A549 (cell line): Measurements from ENCODE around the gene DSCAML1. TPM values are rescaled to one million over a fixed set of nuclear protein-coding genes. Genes with fewer than 3 reads are reported as not detected.

Experiments
- ATAC-seq, 2 experiments: fragments of 200-7000 bp in 1 of 2; fragments of >200 bp in 1 of 2; cut with Nextera tagmentation in 1 of 2; cut with Tn5 transposase in 1 of 2; 3 replicates each; pipeline versions ENCODE4 v1.8.0 to v1.9.1; 2018 to 2020; ENCODE audit warnings: mild to moderate bottlenecking in 1 of 2, moderate library complexity in 1 of 2
- CTCF ChIA-PET: fragments of 300-600 bp; sonication (Branson Sonifier 250); formaldehyde crosslinking; extraction: SDS; loops from one replicate; lab custom pipeline; 2021; ENCODE audit warnings: antibody characterized with exemption, inconsistent platforms; lab: Yijun Ruan, JAX
- POLR2A ChIA-PET: fragments of 350-600 bp; formaldehyde crosslinking; extraction: SDS; loops from one replicate; lab custom pipeline; 2021; ENCODE audit warnings: antibody characterized with exemption, inconsistent platforms; lab: Yijun Ruan, JAX
- DNase-seq, 2 experiments: peaks; one replicate each; pipeline versions ENCODE4 v3.0.0 to v3.0.0-alpha.2; 2011 to 2016; ENCODE audit warnings: low read depth in 1 of 2, low spot score in 1 of 2
- FAIRE-seq: peaks from 2 replicates; lab custom pipeline; 2011; peaks lifted over from hg19 to GRCh38; lab: Jason Lieb, UNC
- H3K27ac ChIP-seq, 2 experiments: fragments of >200 bp; sonication (Bioruptor Twin); formaldehyde crosslinking; 3 replicates each; pipeline ENCODE4 v1.5.1; 2016 to 2017
- H3K4me1 ChIP-seq: fragments of >200 bp; sonication (Bioruptor Twin); formaldehyde crosslinking; 3 replicates; pipeline ENCODE4 v1.6.1; 2016
- H3K4me2 ChIP-seq: fragments of >200 bp; sonication (Bioruptor Twin); formaldehyde crosslinking; 3 replicates; pipeline ENCODE4 v1.6.1; 2016
- H3K4me3 ChIP-seq: fragments of >200 bp; sonication (Bioruptor Twin); formaldehyde crosslinking; 3 replicates; pipeline ENCODE4 v1.5.1; 2016
- H3K9me3 ChIP-seq: fragments of >200 bp; sonication (Bioruptor Twin); formaldehyde crosslinking; 3 replicates; pipeline ENCODE4 v1.6.1; 2016
- BHLHE40 ChIP-seq: IDR thresholded peaks from 2 replicates; pipeline ENCODE4 v1.6.1; 2012; ENCODE audit warnings: low read depth, low read length, inconsistent platforms
- CBX8 ChIP-seq: fragments of 200-600 bp; sonication (generic); IDR thresholded peaks from 2 replicates; pipeline ENCODE4 v1.6.1; 2016
- CEBPB ChIP-seq, 2 experiments: fragments of >200 bp in 1 of 2; sonication (Bioruptor Twin) in 1 of 2; formaldehyde crosslinking in 1 of 2; IDR thresholded peaks; 2 replicates each; pipeline ENCODE4 v1.6.1; 2012 to 2016
- CHD4 ChIP-seq: fragments of 200-600 bp; sonication (generic); IDR thresholded peaks from 2 replicates; pipeline ENCODE4 v1.6.1; 2016; ENCODE audit warnings: antibody characterized with exemption, mild to moderate bottlenecking, borderline replicate concordance
- EHMT2 ChIP-seq: fragments of 200-600 bp; sonication (generic); IDR thresholded peaks from 2 replicates; pipeline ENCODE4 v1.6.1; 2016; ENCODE audit warnings: antibody characterized with exemption, low read depth, mild to moderate bottlenecking, moderate library complexity
- EP300 ChIP-seq, 2 experiments: fragments of >200 bp; sonication (Bioruptor Twin); formaldehyde crosslinking; IDR thresholded peaks; 2 replicates in 1 of 2; 3 replicates in 1 of 2; pipeline ENCODE4 v1.6.1; 2016 to 2017
- ESRRA ChIP-seq: fragments of 150-350 bp; IDR thresholded peaks from 2 replicates; pipeline ENCODE4 v1.6.1; 2014; ENCODE audit warnings: mild to moderate bottlenecking, low read length, borderline replicate concordance
- FOSL2 ChIP-seq, 2 experiments: fragments of 450-650 bp in 1 of 2; fragments of >200 bp in 1 of 2; sonication (Bioruptor Twin) in 1 of 2; formaldehyde crosslinking; IDR thresholded peaks; 2 replicates each; pipeline versions ENCODE4 v1.5.0 to v1.6.1; 2016 to 2020; ENCODE audit warnings: mild to moderate bottlenecking in 1 of 2, moderate library complexity in 1 of 2
- HOXB13 ChIP-seq: fragments of 250-450 bp; sonication (Bioruptor Pico); IDR thresholded peaks from 2 replicates; pipeline ENCODE4 v1.5.0; 2020; ENCODE audit warnings: low read depth, mild to moderate bottlenecking, moderate library complexity
- MAZ ChIP-seq: fragments of 150-350 bp; IDR thresholded peaks from 2 replicates; pipeline ENCODE4 v1.6.1; 2014; ENCODE audit warnings: antibody characterized with exemption, low read depth, low read length, borderline replicate concordance
- MYC ChIP-seq: IDR thresholded peaks from 2 replicates; pipeline ENCODE4 v1.6.1; 2012; ENCODE audit warnings: mild to moderate bottlenecking, inconsistent platforms, low read length, improper control_type of control experiment, borderline replicate concordance
- POLR2AphosphoS2 ChIP-seq: conservative IDR thresholded peaks from 2 replicates; pipeline ENCODE4 v1.6.1; 2012; ENCODE audit warnings: low read length, improper control_type of control experiment, inconsistent platforms
- RAD21 ChIP-seq, 2 experiments: fragments of >200 bp in 1 of 2; sonication (Bioruptor Twin) in 1 of 2; formaldehyde crosslinking in 1 of 2; IDR thresholded peaks in 1 of 2; conservative IDR thresholded peaks in 1 of 2; 2 replicates in 1 of 2; 3 replicates in 1 of 2; pipeline ENCODE4 v1.6.1; 2012 to 2018; ENCODE audit warnings: inconsistent platforms in 1 of 2
- TP53 ChIP-seq: fragments of 250-450 bp; sonication (Bioruptor Pico); IDR thresholded peaks from 2 replicates; pipeline ENCODE4 v1.5.0; 2021; ENCODE audit warnings: mild to moderate bottlenecking, moderate library complexity
- ZFP36 ChIP-seq: fragments of 450-650 bp; IDR thresholded peaks from 2 replicates; pipeline ENCODE4 v1.6.1; 2014; ENCODE audit warnings: borderline replicate concordance; ENCODE audit not compliant: partially characterized antibody
- WGBS: methylation state at CpG from one replicate; pipeline ENCODE4 v1.1.6; 2017; ENCODE audit errors: missing lambda C conversion rate; 5-methylcytosine and 5-hydroxymethylcytosine counted together
- polyA plus RNA-seq, 4 experiments: library from polyadenylated mRNA; depleted of rRNA in 3 of 4; stranded (reverse); fragments of >200 nt; fragmentation: RNase III in 1 of 4; extraction: RNeasy Plus Mini Kit Qiagen cat#74134 plus additional on column Dnase treatment in 1 of 4; gene quantifications; 2 replicates in 3 of 4; 3 replicates in 1 of 4; pipeline ENCODE4 v1.2.3, GENCODE V29; 2011 to 2017
- TF ChIP-seq, protein P1 (sequence below): fragments of >200 bp; sonication (Bioruptor Twin); formaldehyde crosslinking; IDR thresholded peaks from 3 replicates; pipeline ENCODE4 v1.5.1; 2016
- TF ChIP-seq, protein P2 (sequence below): fragments of 150-350 bp; IDR thresholded peaks from 2 replicates; pipeline ENCODE4 v1.6.1; 2014; ENCODE audit warnings: low read depth, mild to moderate bottlenecking, low read length
- TF ChIP-seq, protein P3 (sequence below): fragments of 200-600 bp; sonication (generic); IDR thresholded peaks from 2 replicates; pipeline ENCODE4 v1.6.1; 2016; ENCODE audit warnings: antibody characterized with exemption, mild to moderate bottlenecking, moderate library complexity

DSCAML1 gene
- polyA plus RNA-seq, 2 of the 4 experiments (the other 2 are of a cell fraction), result 0.12 to 0.31 TPM

DNA sequence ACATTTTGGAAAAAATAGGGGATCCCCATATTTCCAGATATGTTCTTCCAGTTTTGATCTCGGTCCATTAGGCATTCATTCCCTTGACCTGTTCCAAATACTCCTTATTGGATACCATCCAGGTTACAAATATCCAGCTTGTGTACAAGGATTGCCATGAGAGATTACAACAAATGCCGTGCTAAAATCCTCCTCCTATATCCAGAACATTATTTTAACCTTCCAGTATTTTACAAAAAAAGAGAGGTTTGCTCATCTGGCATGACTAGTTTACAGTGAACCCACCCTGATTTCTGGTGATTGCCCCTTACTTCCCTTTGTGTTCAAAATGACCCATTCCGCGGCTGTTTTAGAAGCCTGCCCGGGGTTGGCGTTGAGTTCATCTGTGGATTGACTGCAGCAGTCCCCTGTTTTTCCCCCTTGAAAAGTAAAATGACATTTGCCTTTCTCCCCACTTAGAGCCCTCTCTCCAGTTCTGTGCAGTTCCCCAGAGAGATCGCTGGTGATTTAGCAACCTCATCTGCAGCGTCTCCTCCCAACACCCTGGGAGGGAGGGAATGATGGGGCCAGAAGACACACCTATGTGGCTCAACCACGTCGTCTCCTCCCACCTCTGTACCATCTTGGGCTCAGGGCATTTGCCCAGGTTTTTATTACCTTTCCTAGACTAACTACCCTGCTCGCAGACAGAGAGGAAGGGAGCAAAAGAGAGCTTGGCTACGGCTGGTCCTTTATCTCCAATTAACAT is 73.6 kb downstream of the DSCAML1 start (continued):
- TF ChIP-seq TP53 (CRISPR knock-in tag), result no peak
- no peak for TF ChIP-seq HOXB13 (CRISPR knock-in tag)
- TF ChIP-seq POLR2AphosphoS2, result no peak
- TF ChIP-seq BHLHE40, result no peak
- TF ChIP-seq, protein P1, sequence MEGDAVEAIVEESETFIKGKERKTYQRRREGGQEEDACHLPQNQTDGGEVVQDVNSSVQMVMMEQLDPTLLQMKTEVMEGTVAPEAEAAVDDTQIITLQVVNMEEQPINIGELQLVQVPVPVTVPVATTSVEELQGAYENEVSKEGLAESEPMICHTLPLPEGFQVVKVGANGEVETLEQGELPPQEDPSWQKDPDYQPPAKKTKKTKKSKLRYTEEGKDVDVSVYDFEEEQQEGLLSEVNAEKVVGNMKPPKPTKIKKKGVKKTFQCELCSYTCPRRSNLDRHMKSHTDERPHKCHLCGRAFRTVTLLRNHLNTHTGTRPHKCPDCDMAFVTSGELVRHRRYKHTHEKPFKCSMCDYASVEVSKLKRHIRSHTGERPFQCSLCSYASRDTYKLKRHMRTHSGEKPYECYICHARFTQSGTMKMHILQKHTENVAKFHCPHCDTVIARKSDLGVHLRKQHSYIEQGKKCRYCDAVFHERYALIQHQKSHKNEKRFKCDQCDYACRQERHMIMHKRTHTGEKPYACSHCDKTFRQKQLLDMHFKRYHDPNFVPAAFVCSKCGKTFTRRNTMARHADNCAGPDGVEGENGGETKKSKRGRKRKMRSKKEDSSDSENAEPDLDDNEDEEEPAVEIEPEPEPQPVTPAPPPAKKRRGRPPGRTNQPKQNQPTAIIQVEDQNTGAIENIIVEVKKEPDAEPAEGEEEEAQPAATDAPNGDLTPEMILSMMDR, result no peak
- TF ChIP-seq ESRRA, result no peak

DNA sequence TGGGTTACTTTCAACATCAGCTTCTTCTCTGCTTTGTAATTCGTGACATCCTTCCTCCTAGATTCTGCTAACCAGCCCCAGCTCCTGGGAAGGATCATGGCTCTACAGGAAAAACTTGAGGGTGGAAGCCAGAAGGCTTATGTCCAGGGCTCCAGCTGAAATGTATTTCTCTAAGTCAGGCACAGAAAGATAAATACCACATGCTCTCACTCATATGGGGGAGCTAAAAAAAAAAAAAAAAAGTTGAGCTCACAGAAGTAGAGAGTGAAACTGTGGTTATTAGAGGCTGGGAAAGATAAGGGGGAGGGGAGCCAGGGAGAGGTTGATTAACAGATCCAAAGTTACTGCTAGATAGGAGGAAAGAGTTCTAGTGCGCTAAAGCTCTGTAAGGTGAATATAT is 74.9 kb downstream of the DSCAML1 start:
- no peak overlapping the region for H3K4me3 ChIP-seq
- FAIRE-seq, result no peak
- no peak overlapping the region for H3K4me2 ChIP-seq
- no peak for DNase-seq
- H3K9me3 ChIP-seq, result no peaks in the 10 kb centered on the region
- H3K27ac ChIP-seq, result no peak overlapping the region
- peaks cover 34% of the 10 kb centered on the region for H3K4me1 ChIP-seq
- WGBS, result 75% methylated on average over 2 of the region's 2 CpGs
- TF ChIP-seq BHLHE40 (no peak), CHD4 (no peak), MAZ (no peak), CBX8 (no peak), EHMT2 (no peak), FOSL2 (IDR thresholded peaks at IDR 0.05) (no peak), FOSL2 (CRISPR knock-in tag; IDR thresholded peaks at IDR 0.05) (no peak), EP300 (IDR thresholded peaks at IDR 0.05) (no peak), CEBPB (IDR thresholded peaks at IDR 0.05) (no peak), MYC (no peak), RAD21 (conservative IDR thresholded peaks at IDR 0.05 in 1 of 2, IDR thresholded peaks at IDR 0.05 in 1 of 2) (no peak), ZFP36 (no peak)
- TF ChIP-seq, protein P2, sequence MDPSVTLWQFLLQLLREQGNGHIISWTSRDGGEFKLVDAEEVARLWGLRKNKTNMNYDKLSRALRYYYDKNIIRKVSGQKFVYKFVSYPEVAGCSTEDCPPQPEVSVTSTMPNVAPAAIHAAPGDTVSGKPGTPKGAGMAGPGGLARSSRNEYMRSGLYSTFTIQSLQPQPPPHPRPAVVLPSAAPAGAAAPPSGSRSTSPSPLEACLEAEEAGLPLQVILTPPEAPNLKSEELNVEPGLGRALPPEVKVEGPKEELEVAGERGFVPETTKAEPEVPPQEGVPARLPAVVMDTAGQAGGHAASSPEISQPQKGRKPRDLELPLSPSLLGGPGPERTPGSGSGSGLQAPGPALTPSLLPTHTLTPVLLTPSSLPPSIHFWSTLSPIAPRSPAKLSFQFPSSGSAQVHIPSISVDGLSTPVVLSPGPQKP, result no peak
- TF ChIP-seq, protein P3, sequence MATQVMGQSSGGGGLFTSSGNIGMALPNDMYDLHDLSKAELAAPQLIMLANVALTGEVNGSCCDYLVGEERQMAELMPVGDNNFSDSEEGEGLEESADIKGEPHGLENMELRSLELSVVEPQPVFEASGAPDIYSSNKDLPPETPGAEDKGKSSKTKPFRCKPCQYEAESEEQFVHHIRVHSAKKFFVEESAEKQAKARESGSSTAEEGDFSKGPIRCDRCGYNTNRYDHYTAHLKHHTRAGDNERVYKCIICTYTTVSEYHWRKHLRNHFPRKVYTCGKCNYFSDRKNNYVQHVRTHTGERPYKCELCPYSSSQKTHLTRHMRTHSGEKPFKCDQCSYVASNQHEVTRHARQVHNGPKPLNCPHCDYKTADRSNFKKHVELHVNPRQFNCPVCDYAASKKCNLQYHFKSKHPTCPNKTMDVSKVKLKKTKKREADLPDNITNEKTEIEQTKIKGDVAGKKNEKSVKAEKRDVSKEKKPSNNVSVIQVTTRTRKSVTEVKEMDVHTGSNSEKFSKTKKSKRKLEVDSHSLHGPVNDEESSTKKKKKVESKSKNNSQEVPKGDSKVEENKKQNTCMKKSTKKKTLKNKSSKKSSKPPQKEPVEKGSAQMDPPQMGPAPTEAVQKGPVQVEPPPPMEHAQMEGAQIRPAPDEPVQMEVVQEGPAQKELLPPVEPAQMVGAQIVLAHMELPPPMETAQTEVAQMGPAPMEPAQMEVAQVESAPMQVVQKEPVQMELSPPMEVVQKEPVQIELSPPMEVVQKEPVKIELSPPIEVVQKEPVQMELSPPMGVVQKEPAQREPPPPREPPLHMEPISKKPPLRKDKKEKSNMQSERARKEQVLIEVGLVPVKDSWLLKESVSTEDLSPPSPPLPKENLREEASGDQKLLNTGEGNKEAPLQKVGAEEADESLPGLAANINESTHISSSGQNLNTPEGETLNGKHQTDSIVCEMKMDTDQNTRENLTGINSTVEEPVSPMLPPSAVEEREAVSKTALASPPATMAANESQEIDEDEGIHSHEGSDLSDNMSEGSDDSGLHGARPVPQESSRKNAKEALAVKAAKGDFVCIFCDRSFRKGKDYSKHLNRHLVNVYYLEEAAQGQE, result no peak
- TF ChIP-seq, all 56 proteins: peak for 0
- ChIA-PET POLR2A (no interaction called here), CTCF (interaction anchor here (0.6 kb wide), 1 partner anchor 952 kb away, joined by 3 read pairs; no protein-coding TSS in a partner anchor)
- ATAC-seq, result no peak
